ENCODE results near the gene ACLY. TPM values are rescaled to one million over a fixed set of nuclear protein-coding genes. Genes with fewer than 3 reads are reported as not detected.

Gene ACLY
- total and polyA plus RNA-seq, 2 of the 13 experiments (the other 11 are each of a cell fraction or from before 2014, with no cell fraction given), result 111 to 218 TPM

GRCh38 chr17:41904242-41904841 lies 14.4 kb downstream of the ACLY start:
- FAIRE-seq, result no peak
- no peak overlapping the region for H3K9ac ChIP-seq (ENCODE audit: insufficient read depth, low read depth, low read length)
- H3K27ac ChIP-seq (ENCODE audit: extremely low read length, insufficient read depth, low read length), result no peak overlapping the region
- H3K4me3 ChIP-seq (replicated peaks in 1 of 3; ENCODE audit: insufficient read depth in 1 of 3, low read depth in 2 of 3, low read length in 3 of 3), result no peak overlapping the region
- no peak for DNase-seq (ENCODE audit: low spot score)
- peaks cover 38 to 68% of the 10 kb centered on the region in 2 experiments for H3K36me3 ChIP-seq (replicated peaks in 1 of 2; ENCODE audit: control insufficient read depth in 1 of 2, insufficient read depth in 2 of 2, low read length in 2 of 2)
- H2AFZ ChIP-seq (ENCODE audit: low read length), result no peak overlapping the region
- CTCF ChIA-PET (ENCODE audit: low intra/inter-chr PET ratio, low total read pairs), result no interaction called here
- H3K27me3 ChIP-seq (ENCODE audit: control insufficient read depth in 1 of 2, insufficient read depth in 2 of 2, low read length in 2 of 2), result no peaks in the 10 kb centered on the region
- peaks cover 5% of the 10 kb centered on the region for H3K79me2 ChIP-seq (ENCODE audit: insufficient read depth, low read length)
- no TSS peak for BruUV-seq (replicated peaks)
- H4K20me1 ChIP-seq (ENCODE audit: insufficient read depth, low read length), result no peaks in the 10 kb centered on the region
- intact Hi-C loops (cut with micrococcal nuclease; ENCODE audit: unreplicated experiment) (no loop called here), in situ Hi-C loops (cut with HindIII; ENCODE audit: extremely low pct_ligation_motif_present, low pct_unique_long_range_greater_than_20kb) (no loop called here)
- H3K4me1 ChIP-seq (ENCODE audit: insufficient read depth, low read length), result peaks cover 47% of the 10 kb centered on the region
- POLR2A ChIA-PET, result no interaction called here
- H3K4me2 ChIP-seq (ENCODE audit: low read depth, low read length), result no peak overlapping the region
- WGBS (ENCODE audit: low lambda C conversion rate), result 98% methylated on average over 7 of the region's 7 CpGs
- no peaks in the 10 kb centered on the region for H3K9me3 ChIP-seq (ENCODE audit: low read length)
- no peak for ATAC-seq
- TF ChIP-seq, protein P1, sequence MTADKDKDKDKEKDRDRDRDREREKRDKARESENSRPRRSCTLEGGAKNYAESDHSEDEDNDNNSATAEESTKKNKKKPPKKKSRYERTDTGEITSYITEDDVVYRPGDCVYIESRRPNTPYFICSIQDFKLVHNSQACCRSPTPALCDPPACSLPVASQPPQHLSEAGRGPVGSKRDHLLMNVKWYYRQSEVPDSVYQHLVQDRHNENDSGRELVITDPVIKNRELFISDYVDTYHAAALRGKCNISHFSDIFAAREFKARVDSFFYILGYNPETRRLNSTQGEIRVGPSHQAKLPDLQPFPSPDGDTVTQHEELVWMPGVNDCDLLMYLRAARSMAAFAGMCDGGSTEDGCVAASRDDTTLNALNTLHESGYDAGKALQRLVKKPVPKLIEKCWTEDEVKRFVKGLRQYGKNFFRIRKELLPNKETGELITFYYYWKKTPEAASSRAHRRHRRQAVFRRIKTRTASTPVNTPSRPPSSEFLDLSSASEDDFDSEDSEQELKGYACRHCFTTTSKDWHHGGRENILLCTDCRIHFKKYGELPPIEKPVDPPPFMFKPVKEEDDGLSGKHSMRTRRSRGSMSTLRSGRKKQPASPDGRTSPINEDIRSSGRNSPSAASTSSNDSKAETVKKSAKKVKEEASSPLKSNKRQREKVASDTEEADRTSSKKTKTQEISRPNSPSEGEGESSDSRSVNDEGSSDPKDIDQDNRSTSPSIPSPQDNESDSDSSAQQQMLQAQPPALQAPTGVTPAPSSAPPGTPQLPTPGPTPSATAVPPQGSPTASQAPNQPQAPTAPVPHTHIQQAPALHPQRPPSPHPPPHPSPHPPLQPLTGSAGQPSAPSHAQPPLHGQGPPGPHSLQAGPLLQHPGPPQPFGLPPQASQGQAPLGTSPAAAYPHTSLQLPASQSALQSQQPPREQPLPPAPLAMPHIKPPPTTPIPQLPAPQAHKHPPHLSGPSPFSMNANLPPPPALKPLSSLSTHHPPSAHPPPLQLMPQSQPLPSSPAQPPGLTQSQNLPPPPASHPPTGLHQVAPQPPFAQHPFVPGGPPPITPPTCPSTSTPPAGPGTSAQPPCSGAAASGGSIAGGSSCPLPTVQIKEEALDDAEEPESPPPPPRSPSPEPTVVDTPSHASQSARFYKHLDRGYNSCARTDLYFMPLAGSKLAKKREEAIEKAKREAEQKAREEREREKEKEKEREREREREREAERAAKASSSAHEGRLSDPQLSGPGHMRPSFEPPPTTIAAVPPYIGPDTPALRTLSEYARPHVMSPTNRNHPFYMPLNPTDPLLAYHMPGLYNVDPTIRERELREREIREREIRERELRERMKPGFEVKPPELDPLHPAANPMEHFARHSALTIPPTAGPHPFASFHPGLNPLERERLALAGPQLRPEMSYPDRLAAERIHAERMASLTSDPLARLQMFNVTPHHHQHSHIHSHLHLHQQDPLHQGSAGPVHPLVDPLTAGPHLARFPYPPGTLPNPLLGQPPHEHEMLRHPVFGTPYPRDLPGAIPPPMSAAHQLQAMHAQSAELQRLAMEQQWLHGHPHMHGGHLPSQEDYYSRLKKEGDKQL (CRISPR knock-in tag; IDR thresholded peaks at IDR 0.05; ENCODE audit: low read depth), result no peak
- TF ChIP-seq CTCF (CRISPR knock-in tag; IDR thresholded peaks at IDR 0.05) (no peak), ZSCAN21 (CRISPR knock-in tag; IDR thresholded peaks at IDR 0.05; ENCODE audit: borderline replicate concordance) (no peak), SRF (IDR thresholded peaks at IDR 0.05; ENCODE audit: low read depth, low read length) (no peak), ISL2 (CRISPR knock-in tag; IDR thresholded peaks at IDR 0.05) (no peak), MXI1 (IDR thresholded peaks at IDR 0.05; ENCODE audit: borderline replicate concordance, low read depth, low read length) (no peak), KDM5A (IDR thresholded peaks at IDR 0.05; ENCODE audit: borderline replicate concordance, low read length) (no peak), BCL6 (CRISPR knock-in tag; IDR thresholded peaks at IDR 0.05) (no peak), PCBP1 (IDR thresholded peaks at IDR 0.05; ENCODE audit: borderline replicate concordance, low read depth, low read length) (peak; percentile 74; the same call in 1 of the 2 replicates), ZNF326 (CRISPR knock-in tag; IDR thresholded peaks at IDR 0.05; ENCODE audit: borderline replicate concordance) (no peak), HDAC6 (IDR thresholded peaks at IDR 0.05; ENCODE audit: low read depth, low read length) (no peak), ELF4 (CRISPR knock-in tag; IDR thresholded peaks at IDR 0.05; ENCODE audit: borderline replicate concordance) (no peak), ZNF724P (CRISPR knock-in tag; IDR thresholded peaks at IDR 0.05; ENCODE audit: borderline replicate concordance) (0 out of 2 replicates have a peak, but pooled peaks have one; percentile 31), ZNF780A (CRISPR knock-in tag; IDR thresholded peaks at IDR 0.05) (no peak), PAX8 (CRISPR knock-in tag; IDR thresholded peaks at IDR 0.05; ENCODE audit: borderline replicate concordance) (no peak), REXO4 (CRISPR knock-in tag; IDR thresholded peaks at IDR 0.05; ENCODE audit: borderline replicate concordance) (no peak)

Data from HepG2 (cell line).